Parathyroid adenoma (tissue), 2 donors: ENCODE results near the gene RIPOR3.

Source experiments
- H2AFZ ChIP-seq: fragments of 300-600 bp; sonication (generic); one replicate; pipeline ENCODE4 v1.7.0; 2017; ENCODE audit warnings: antibody characterized with exemption, mild to moderate bottlenecking
- H3K27ac ChIP-seq: fragments of 300-600 bp; sonication (generic); one replicate; pipeline ENCODE4 v1.7.0; 2017
- H3K27me3 ChIP-seq: fragments of 300-600 bp; sonication (generic); one replicate; pipeline ENCODE4 v1.7.0; 2017; ENCODE audit warnings: low read length; ENCODE audit not compliant: control insufficient read depth, insufficient read depth
- H3K36me3 ChIP-seq: fragments of 300-600 bp; sonication (generic); one replicate; pipeline ENCODE4 v1.7.0; 2017; ENCODE audit warnings: low read length; ENCODE audit not compliant: control insufficient read depth, insufficient read depth
- H3K4me1 ChIP-seq: fragments of 300-600 bp; sonication (generic); one replicate; pipeline ENCODE4 v1.7.0; 2017; ENCODE audit warnings: control low read depth
- H3K4me2 ChIP-seq: fragments of 300-600 bp; sonication (generic); one replicate; pipeline ENCODE4 v1.7.0; 2017; ENCODE audit warnings: low read length
- H3K4me3 ChIP-seq: fragments of 300-600 bp; sonication (generic); one replicate; pipeline ENCODE4 v1.7.0; 2017; ENCODE audit warnings: low read depth, low read length
- H3K79me2 ChIP-seq: fragments of 300-600 bp; sonication (generic); one replicate; pipeline ENCODE4 v1.7.0; 2017; ENCODE audit warnings: control low read depth
- H3K9ac ChIP-seq: fragments of 300-600 bp; sonication (generic); one replicate; pipeline ENCODE4 v1.7.0; 2017; ENCODE audit warnings: mild to moderate bottlenecking
- H3K9me3 ChIP-seq: fragments of 300-600 bp; sonication (generic); one replicate; pipeline ENCODE4 v1.7.0; 2017; ENCODE audit warnings: low read length; ENCODE audit not compliant: control insufficient read depth
- TF ChIP-seq, protein P1 (sequence below): fragments of 300-600 bp; sonication (generic); IDR thresholded peaks from one replicate; pipeline ENCODE4 v1.7.0; 2017; ENCODE audit warnings: antibody characterized with exemption, mild to moderate bottlenecking
- donor health status: primary hyperparathyroidism.

The RIPOR3 gene

GRCh38 chr20:50726955-50727791 lies 35.8 kb upstream of the RIPOR3 start:
- H3K9ac ChIP-seq, result no peak overlapping the region
- no peaks in the 10 kb centered on the region for H3K36me3 ChIP-seq
- peaks cover 21% of the 10 kb centered on the region for H3K4me1 ChIP-seq
- no peak overlapping the region for H3K4me3 ChIP-seq
- no peaks in the 10 kb centered on the region for H3K27me3 ChIP-seq
- no peak overlapping the region for H3K4me2 ChIP-seq
- H3K79me2 ChIP-seq, result peaks cover 3% of the 10 kb centered on the region
- H2AFZ ChIP-seq, result peak overlapping the region; percentile 55
- TF ChIP-seq, protein P1, sequence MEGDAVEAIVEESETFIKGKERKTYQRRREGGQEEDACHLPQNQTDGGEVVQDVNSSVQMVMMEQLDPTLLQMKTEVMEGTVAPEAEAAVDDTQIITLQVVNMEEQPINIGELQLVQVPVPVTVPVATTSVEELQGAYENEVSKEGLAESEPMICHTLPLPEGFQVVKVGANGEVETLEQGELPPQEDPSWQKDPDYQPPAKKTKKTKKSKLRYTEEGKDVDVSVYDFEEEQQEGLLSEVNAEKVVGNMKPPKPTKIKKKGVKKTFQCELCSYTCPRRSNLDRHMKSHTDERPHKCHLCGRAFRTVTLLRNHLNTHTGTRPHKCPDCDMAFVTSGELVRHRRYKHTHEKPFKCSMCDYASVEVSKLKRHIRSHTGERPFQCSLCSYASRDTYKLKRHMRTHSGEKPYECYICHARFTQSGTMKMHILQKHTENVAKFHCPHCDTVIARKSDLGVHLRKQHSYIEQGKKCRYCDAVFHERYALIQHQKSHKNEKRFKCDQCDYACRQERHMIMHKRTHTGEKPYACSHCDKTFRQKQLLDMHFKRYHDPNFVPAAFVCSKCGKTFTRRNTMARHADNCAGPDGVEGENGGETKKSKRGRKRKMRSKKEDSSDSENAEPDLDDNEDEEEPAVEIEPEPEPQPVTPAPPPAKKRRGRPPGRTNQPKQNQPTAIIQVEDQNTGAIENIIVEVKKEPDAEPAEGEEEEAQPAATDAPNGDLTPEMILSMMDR, result no peak
- no peaks in the 10 kb centered on the region for H3K9me3 ChIP-seq
- H3K27ac ChIP-seq, result no peak overlapping the region

- H3K4me2 ChIP-seq, result no peak overlapping the region
- H3K79me2 ChIP-seq, result no peaks in the 10 kb centered on the region
- H3K27ac ChIP-seq, result no peak overlapping the region
- no peak overlapping the region for H2AFZ ChIP-seq
- no peak overlapping the region for H3K9ac ChIP-seq
- TF ChIP-seq, protein P1, result no peak
- no peaks in the 10 kb centered on the region for H3K36me3 ChIP-seq
- no peaks in the 10 kb centered on the region for H3K9me3 ChIP-seq
- H3K27me3 ChIP-seq, result no peaks in the 10 kb centered on the region
- no peak overlapping the region for H3K4me3 ChIP-seq
- H3K4me1 ChIP-seq, result peaks cover 21% of the 10 kb centered on the region
Observed at GRCh38 chr20:50725724-50726005, 34.3 kb upstream of the RIPOR3 start.

GRCh38 chr20:50724851-50725723 lies 33.7 kb upstream of the RIPOR3 start:
- Histone ChIP-seq H2AFZ (peak overlapping the region; percentile 89), H3K4me1 (peaks cover 19% of the 10 kb centered on the region), H3K4me3 (no peak overlapping the region), H3K27ac (peak overlapping the region; percentile 24), H3K27me3 (no peaks in the 10 kb centered on the region), H3K9me3 (no peaks in the 10 kb centered on the region), H3K4me2 (no peak overlapping the region), H3K36me3 (no peaks in the 10 kb centered on the region), H3K9ac (no peak overlapping the region), H3K79me2 (no peaks in the 10 kb centered on the region)
- TF ChIP-seq, protein P1, result no peak

- H2AFZ ChIP-seq, result peak overlapping the region; percentile 89
- peaks cover 16% of the 10 kb centered on the region for H3K4me1 ChIP-seq
- no peak overlapping the region for H3K9ac ChIP-seq
- no peaks in the 10 kb centered on the region for H3K36me3 ChIP-seq
- no peak overlapping the region for H3K4me3 ChIP-seq
- no peaks in the 10 kb centered on the region for H3K79me2 ChIP-seq
- no peak overlapping the region for H3K4me2 ChIP-seq
- peak overlapping the region; percentile 11 for H3K27ac ChIP-seq
- H3K9me3 ChIP-seq, result no peaks in the 10 kb centered on the region
- TF ChIP-seq, protein P1, result no peak
- H3K27me3 ChIP-seq, result no peaks in the 10 kb centered on the region
Observed at GRCh38 chr20:50724112-50724725, 32.9 kb upstream of the RIPOR3 start.
